Measurements from ENCODE around the gene PPARG. TPM values are rescaled to one million over a fixed set of nuclear protein-coding genes. Genes with fewer than 3 reads are reported as not detected.
"Not testable (repeated sequence)": the region's sequence is repeated elsewhere in the genome, so short reads cannot be mapped to it uniquely, and the experiment has no call there.

Gene PPARG
- total and polyA plus RNA-seq, 2 of the 13 experiments (the other 11 are each of a cell fraction or from before 2014, with no cell fraction given): 13.9 to 58.3 TPM

GRCh38 chr3:12456441-12456840 lies 167.6 kb downstream of the PPARG start:
- FAIRE-seq (no peak), DNase-seq (ENCODE audit: low spot score) (no peak), ATAC-seq (no peak)
- Histone ChIP-seq H3K4me1 (ENCODE audit: insufficient read depth, low read length) (peaks cover 90% of the 10 kb centered on the region), H3K9me3 (ENCODE audit: low read length) (no peaks in the 10 kb centered on the region), H3K4me3 (replicated peaks in 1 of 3; ENCODE audit: insufficient read depth in 1 of 3, low read depth in 2 of 3, low read length in 3 of 3) (no peak overlapping the region), H3K27me3 (ENCODE audit: control insufficient read depth in 1 of 2, insufficient read depth in 2 of 2, low read length in 2 of 2) (no peaks in the 10 kb centered on the region), H3K9ac (ENCODE audit: insufficient read depth, low read depth, low read length) (no peak overlapping the region), H3K27ac (ENCODE audit: extremely low read length, insufficient read depth, low read length) (no peak overlapping the region), H2AFZ (ENCODE audit: low read length) (no peak overlapping the region), H3K79me2 (ENCODE audit: insufficient read depth, low read length) (no peaks in the 10 kb centered on the region), H3K36me3 (replicated peaks in 1 of 2; ENCODE audit: control insufficient read depth in 1 of 2, insufficient read depth in 2 of 2, low read length in 2 of 2) (no peaks in the 10 kb centered on the region), H4K20me1 (ENCODE audit: insufficient read depth, low read length) (no peaks in the 10 kb centered on the region), H3K4me2 (ENCODE audit: low read depth, low read length) (no peak overlapping the region)
- intact Hi-C loops (cut with micrococcal nuclease; ENCODE audit: unreplicated experiment) (no loop called here), in situ Hi-C loops (cut with HindIII; ENCODE audit: extremely low pct_ligation_motif_present, low pct_unique_long_range_greater_than_20kb) (no loop called here)
- TF ChIP-seq PTBP1 (IDR thresholded peaks at IDR 0.05; ENCODE audit: low read depth, low read length, poor library complexity, severe bottlenecking): no peak
- TF ChIP-seq, protein P1, sequence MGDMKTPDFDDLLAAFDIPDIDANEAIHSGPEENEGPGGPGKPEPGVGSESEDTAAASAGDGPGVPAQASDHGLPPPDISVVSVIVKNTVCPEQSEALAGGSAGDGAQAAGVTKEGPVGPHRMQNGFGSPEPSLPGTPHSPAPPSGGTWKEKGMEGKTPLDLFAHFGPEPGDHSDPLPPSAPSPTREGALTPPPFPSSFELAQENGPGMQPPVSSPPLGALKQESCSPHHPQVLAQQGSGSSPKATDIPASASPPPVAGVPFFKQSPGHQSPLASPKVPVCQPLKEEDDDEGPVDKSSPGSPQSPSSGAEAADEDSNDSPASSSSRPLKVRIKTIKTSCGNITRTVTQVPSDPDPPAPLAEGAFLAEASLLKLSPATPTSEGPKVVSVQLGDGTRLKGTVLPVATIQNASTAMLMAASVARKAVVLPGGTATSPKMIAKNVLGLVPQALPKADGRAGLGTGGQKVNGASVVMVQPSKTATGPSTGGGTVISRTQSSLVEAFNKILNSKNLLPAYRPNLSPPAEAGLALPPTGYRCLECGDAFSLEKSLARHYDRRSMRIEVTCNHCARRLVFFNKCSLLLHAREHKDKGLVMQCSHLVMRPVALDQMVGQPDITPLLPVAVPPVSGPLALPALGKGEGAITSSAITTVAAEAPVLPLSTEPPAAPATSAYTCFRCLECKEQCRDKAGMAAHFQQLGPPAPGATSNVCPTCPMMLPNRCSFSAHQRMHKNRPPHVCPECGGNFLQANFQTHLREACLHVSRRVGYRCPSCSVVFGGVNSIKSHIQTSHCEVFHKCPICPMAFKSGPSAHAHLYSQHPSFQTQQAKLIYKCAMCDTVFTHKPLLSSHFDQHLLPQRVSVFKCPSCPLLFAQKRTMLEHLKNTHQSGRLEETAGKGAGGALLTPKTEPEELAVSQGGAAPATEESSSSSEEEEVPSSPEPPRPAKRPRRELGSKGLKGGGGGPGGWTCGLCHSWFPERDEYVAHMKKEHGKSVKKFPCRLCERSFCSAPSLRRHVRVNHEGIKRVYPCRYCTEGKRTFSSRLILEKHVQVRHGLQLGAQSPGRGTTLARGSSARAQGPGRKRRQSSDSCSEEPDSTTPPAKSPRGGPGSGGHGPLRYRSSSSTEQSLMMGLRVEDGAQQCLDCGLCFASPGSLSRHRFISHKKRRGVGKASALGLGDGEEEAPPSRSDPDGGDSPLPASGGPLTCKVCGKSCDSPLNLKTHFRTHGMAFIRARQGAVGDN (CRISPR knock-in tag; IDR thresholded peaks at IDR 0.05): peak; percentile 45
- 97% methylated on average over 2 of the region's 3 CpGs for WGBS (ENCODE audit: low lambda C conversion rate)
- ChIA-PET CTCF (ENCODE audit: low intra/inter-chr PET ratio, low total read pairs) (no interaction called here), POLR2A (no interaction called here)
- no TSS peak for BruUV-seq (replicated peaks)

- H2AFZ ChIP-seq (ENCODE audit: low read length); DNase-seq (ENCODE audit: low spot score); H3K9ac ChIP-seq (ENCODE audit: insufficient read depth, low read depth, low read length); FAIRE-seq; ATAC-seq; H4K20me1 ChIP-seq (ENCODE audit: insufficient read depth, low read length); H3K79me2 ChIP-seq (ENCODE audit: insufficient read depth, low read length); H3K4me2 ChIP-seq (ENCODE audit: low read depth, low read length); BruUV-seq (replicated peaks); H3K9me3 ChIP-seq (ENCODE audit: low read length); H3K4me3 ChIP-seq (replicated peaks in 1 of 3; ENCODE audit: insufficient read depth in 1 of 3, low read depth in 2 of 3, low read length in 3 of 3); intact Hi-C loops (cut with micrococcal nuclease; ENCODE audit: unreplicated experiment); H3K27me3 ChIP-seq (ENCODE audit: control insufficient read depth in 1 of 2, insufficient read depth in 2 of 2, low read length in 2 of 2); H3K36me3 ChIP-seq (replicated peaks in 1 of 2; ENCODE audit: control insufficient read depth in 1 of 2, insufficient read depth in 2 of 2, low read length in 2 of 2); in situ Hi-C loops (cut with HindIII; ENCODE audit: extremely low pct_ligation_motif_present, low pct_unique_long_range_greater_than_20kb); H3K27ac ChIP-seq (ENCODE audit: extremely low read length, insufficient read depth, low read length); CTCF ChIA-PET (ENCODE audit: low intra/inter-chr PET ratio, low total read pairs): not testable (repeated sequence)
- H3K4me1 ChIP-seq (ENCODE audit: insufficient read depth, low read length): peaks cover 90% of the 10 kb centered on the region
- 0 out of 2 replicates have a peak, but pooled peaks have one; percentile 23 for TF ChIP-seq RARA (CRISPR knock-in tag; IDR thresholded peaks at IDR 0.05)
- 0 out of 2 replicates have a peak, but pooled peaks have one; percentile 27 for TF ChIP-seq ARID5B (CRISPR knock-in tag; IDR thresholded peaks at IDR 0.05)
- 0 out of 2 replicates have a peak, but pooled peaks have one; percentile 24 for TF ChIP-seq ZMYM2 (CRISPR knock-in tag; IDR thresholded peaks at IDR 0.05)
- peak; percentile 76; the same call in 1 of the 2 replicates for TF ChIP-seq ZNF460 (CRISPR knock-in tag; IDR thresholded peaks at IDR 0.05; ENCODE audit: borderline replicate concordance)
- TF ChIP-seq ZKSCAN1 (IDR thresholded peaks at IDR 0.05; ENCODE audit: low read length): 0 out of 2 replicates have a peak, but pooled peaks have one; percentile 0
- TF ChIP-seq MED1 (CRISPR knock-in tag; IDR thresholded peaks at IDR 0.05): peak; percentile 51
- TF ChIP-seq HNF4A (CRISPR knock-in tag; IDR thresholded peaks at IDR 0.05): 0 out of 2 replicates have a peak, but pooled peaks have one; percentile 32
- TF ChIP-seq ZNF121 (CRISPR knock-in tag; IDR thresholded peaks at IDR 0.05): peak; percentile 92
- WGBS (ENCODE audit: low lambda C conversion rate): 83% methylated on average over 4 of the region's 4 CpGs
- POLR2A ChIA-PET: interaction anchor here (1.1 kb wide), 1 partner anchor 49 kb away, joined by 3 read pairs; no protein-coding TSS in a partner anchor
Observed at GRCh38 chr3:12457380-12457779, 168.5 kb downstream of the PPARG start.

All from HepG2 (cell line).